Tibial artery (tissue), 4 donors: Measurements from ENCODE around the gene ZFHX2.

ENCODE experiments used
- DNase-seq, 2 donors: peaks; one replicate each; pipeline ENCODE4 v3.0.0-alpha.2; 2019
- H3K27ac ChIP-seq, 2 donors: fragments of 200-600 bp; sonication (generic) in 1 of 2; 1 replicate in 1 of 2; 2 replicates in 1 of 2; pipeline ENCODE4 v1.5.1; 2018 to 2019; ENCODE audit warnings: mild to moderate bottlenecking in 1 of 2
- H3K27me3 ChIP-seq, 2 donors: fragments of 200-600 bp; sonication (generic) in 1 of 2; one replicate each; pipeline versions ENCODE4 v1.5.1 to v1.6.0; 2016 to 2019
- H3K36me3 ChIP-seq, 3 donors: fragments of 200-600 bp; sonication (generic) in 2 of 3; one replicate each; pipeline ENCODE4 v1.5.1; 2016 to 2019; ENCODE audit warnings: mild to moderate bottlenecking in 2 of 3
- H3K4me1 ChIP-seq, 4 donors: fragments of 200-600 bp; sonication (generic) in 2 of 4; 1 replicate in 3 of 4; 2 replicates in 1 of 4; pipeline ENCODE4 v1.5.1; 2016 to 2019
- H3K4me3 ChIP-seq, 2 donors: fragments of 200-600 bp; sonication (generic) in 1 of 2; 1 replicate in 1 of 2; 2 replicates in 1 of 2; pipeline ENCODE4 v1.5.1; 2018 to 2019; ENCODE audit warnings: mild to moderate bottlenecking in 2 of 2
- H3K9me3 ChIP-seq, 3 donors: fragments of 200-600 bp; sonication (generic) in 1 of 3; one replicate each; pipeline ENCODE4 v1.5.1; 2016 to 2019
- CTCF ChIP-seq, 2 experiments: fragments of 200-600 bp in 1 of 2; fragments of 450-650 bp in 1 of 2; IDR thresholded peaks; one replicate each; pipeline ENCODE4 v1.5.1; 2017 to 2019; ENCODE audit warnings: antibody characterized with exemption in 2 of 2, mild to moderate bottlenecking in 1 of 2, moderate library complexity in 1 of 2
- intact Hi-C: fragments of 100-400 bp; cut with DNase I; formaldehyde crosslinking; loops from one replicate; pipeline ENCODE4 v1.15.0; 2023; ENCODE audit warnings: low total_unique reads

Gene ZFHX2

GRCh38 chr14:23548351-23549318 lies 2.9 kb downstream of the ZFHX2 start:
- no peaks in the 10 kb centered on the region for H3K36me3 ChIP-seq
- H3K4me3 ChIP-seq, result no peak overlapping the region
- no peak overlapping the region for H3K27ac ChIP-seq
- no peak for TF ChIP-seq CTCF (IDR thresholded peaks at IDR 0.05)
- DNase-seq, result no peak
- intact Hi-C loops, result no loop called here
- H3K27me3 ChIP-seq, result no peaks in the 10 kb centered on the region
- peaks cover 0 to 18% (median 14%) of the 10 kb centered on the region in 4 donors for H3K4me1 ChIP-seq
- no peaks in the 10 kb centered on the region for H3K9me3 ChIP-seq

- intact Hi-C loops, result no loop called here
Observed at GRCh38 chr14:23547924-23548323, 3.6 kb downstream of the ZFHX2 start.

GRCh38 chr14:23546450-23547035 lies 5.0 kb downstream of the ZFHX2 start:
- DNase-seq, result no peak
- Histone ChIP-seq H3K4me3 (no peak overlapping the region), H3K9me3 (no peaks in the 10 kb centered on the region), H3K27ac (no peak overlapping the region), H3K36me3 (no peaks in the 10 kb centered on the region), H3K27me3 (no peaks in the 10 kb centered on the region), H3K4me1 (peaks cover 0 to 13% (median 10%) of the 10 kb centered on the region in 4 donors)
- no peak for TF ChIP-seq CTCF (IDR thresholded peaks at IDR 0.05)
- intact Hi-C loops, result no loop called here

More at GRCh38 chr14:23547924-23548323, 3.6 kb downstream of the ZFHX2 start:
- no peak overlapping the region for H3K27ac ChIP-seq
- no peaks in the 10 kb centered on the region for H3K36me3 ChIP-seq
- H3K9me3 ChIP-seq, result no peaks in the 10 kb centered on the region
- no peak for TF ChIP-seq CTCF (IDR thresholded peaks at IDR 0.05)
- peaks cover 0 to 18% (median 14%) of the 10 kb centered on the region in 4 donors for H3K4me1 ChIP-seq
- DNase-seq, result no peak
- no peak overlapping the region for H3K4me3 ChIP-seq
- H3K27me3 ChIP-seq, result no peaks in the 10 kb centered on the region

- H3K27ac ChIP-seq, result no peak overlapping the region
- no peaks in the 10 kb centered on the region for H3K27me3 ChIP-seq
- TF ChIP-seq CTCF (IDR thresholded peaks at IDR 0.05), result no peak
- H3K4me3 ChIP-seq, result no peak overlapping the region
- no peak for DNase-seq
- no peaks in the 10 kb centered on the region for H3K36me3 ChIP-seq
- peaks cover 0 to 9% (median 7%) of the 10 kb centered on the region in 4 donors for H3K4me1 ChIP-seq
- no peaks in the 10 kb centered on the region for H3K9me3 ChIP-seq
- intact Hi-C loops, result no loop called here
Observed at GRCh38 chr14:23545740-23546365, 5.7 kb downstream of the ZFHX2 start.

- intact Hi-C loops, result no loop called here
- no peaks in the 10 kb centered on the region for H3K36me3 ChIP-seq
- no peak for TF ChIP-seq CTCF (IDR thresholded peaks at IDR 0.05)
- H3K27ac ChIP-seq, result no peak overlapping the region
- no peaks in the 10 kb centered on the region for H3K4me1 ChIP-seq
- H3K27me3 ChIP-seq, result no peaks in the 10 kb centered on the region
- DNase-seq, result peak in 1 of 2 donors; percentile 43
- H3K9me3 ChIP-seq, result no peaks in the 10 kb centered on the region
- H3K4me3 ChIP-seq, result no peak overlapping the region
Observed at GRCh38 chr14:23544511-23545447, 6.8 kb downstream of the ZFHX2 start.
